ENCODE data around the gene MOV10L1.

- TF ChIP-seq EP300 (IDR thresholded peaks at IDR 0.05), result no peak
- TF ChIP-seq, protein P1, sequence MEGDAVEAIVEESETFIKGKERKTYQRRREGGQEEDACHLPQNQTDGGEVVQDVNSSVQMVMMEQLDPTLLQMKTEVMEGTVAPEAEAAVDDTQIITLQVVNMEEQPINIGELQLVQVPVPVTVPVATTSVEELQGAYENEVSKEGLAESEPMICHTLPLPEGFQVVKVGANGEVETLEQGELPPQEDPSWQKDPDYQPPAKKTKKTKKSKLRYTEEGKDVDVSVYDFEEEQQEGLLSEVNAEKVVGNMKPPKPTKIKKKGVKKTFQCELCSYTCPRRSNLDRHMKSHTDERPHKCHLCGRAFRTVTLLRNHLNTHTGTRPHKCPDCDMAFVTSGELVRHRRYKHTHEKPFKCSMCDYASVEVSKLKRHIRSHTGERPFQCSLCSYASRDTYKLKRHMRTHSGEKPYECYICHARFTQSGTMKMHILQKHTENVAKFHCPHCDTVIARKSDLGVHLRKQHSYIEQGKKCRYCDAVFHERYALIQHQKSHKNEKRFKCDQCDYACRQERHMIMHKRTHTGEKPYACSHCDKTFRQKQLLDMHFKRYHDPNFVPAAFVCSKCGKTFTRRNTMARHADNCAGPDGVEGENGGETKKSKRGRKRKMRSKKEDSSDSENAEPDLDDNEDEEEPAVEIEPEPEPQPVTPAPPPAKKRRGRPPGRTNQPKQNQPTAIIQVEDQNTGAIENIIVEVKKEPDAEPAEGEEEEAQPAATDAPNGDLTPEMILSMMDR (IDR thresholded peaks at IDR 0.05), result no peak
Observed at GRCh38 chr22:50084614-50085021, 5.2 kb upstream of the MOV10L1 start.

Measured in esophagus muscularis mucosa (tissue), 3 donors.